ENCODE data around the gene HCRTR1. TPM values are rescaled to one million over a fixed set of nuclear protein-coding genes. Genes with fewer than 3 reads are reported as not detected.

Gene HCRTR1
- polyA plus RNA-seq, 1 donor, result 0.23 TPM

DNA sequence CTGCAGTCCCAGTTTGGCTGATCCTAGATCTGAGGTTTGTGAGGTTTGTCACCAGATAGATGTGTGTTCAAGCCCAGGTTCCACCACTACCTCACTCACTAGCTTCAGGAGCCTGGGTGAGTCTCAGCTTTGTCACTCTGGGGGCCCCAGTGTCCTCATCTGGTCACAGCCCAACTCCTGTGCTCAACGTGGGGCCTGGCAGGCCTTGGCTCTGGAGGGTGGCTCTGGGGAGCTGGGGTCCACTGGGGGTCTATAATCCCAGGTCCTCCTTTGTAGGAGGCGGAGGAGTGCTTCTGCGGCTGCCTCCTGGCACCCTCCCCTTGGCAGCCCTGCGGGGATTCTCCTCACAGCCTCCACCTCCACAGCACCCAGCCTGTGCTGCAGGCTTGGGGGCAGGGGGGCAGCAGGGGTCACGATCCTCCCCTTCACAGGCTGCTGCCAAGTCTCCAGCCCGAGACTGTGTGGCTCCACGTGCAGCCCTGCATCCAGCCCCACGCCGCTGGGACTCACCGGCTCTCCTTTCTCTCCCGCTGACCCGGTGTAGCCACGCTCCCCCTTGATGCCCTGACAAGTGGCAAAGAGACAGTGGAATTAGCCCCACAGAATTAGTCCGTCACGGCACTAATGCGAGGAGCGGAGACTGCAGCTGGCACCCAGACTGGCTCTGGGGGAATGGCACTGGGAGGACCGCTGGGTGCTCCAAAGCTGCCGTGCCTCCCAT lies 49.7 kb downstream of the HCRTR1 start:
- DNase-seq, result no peak

DNA sequence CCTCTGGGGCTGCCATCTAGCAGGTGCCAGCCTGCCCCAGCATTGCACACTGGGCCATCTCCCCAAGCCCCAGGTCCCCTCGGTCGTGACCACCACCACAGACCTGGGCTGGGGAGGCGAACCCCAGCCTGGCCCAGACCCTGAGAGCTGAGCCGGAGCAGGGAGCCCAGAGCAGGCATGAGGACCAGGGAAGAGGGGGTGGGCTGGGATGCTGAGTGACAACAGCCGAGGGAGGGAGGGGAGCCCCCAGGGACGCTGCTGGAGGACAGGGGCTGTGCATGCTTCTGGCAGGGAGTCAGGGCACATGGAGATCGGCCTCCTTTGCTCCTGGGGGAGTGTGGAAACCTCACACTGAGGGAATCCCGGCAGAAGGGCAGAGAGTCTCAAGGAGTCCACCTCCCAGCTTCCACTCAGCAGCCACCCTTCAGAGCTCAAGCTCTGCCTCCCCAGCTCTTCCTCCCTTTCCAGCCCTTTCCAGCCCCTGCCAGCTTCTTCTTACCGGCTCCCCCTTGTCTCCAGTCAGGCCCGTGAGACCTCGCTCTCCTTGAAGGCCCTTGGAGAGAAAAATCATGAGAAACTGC lies 50.9 kb downstream of the HCRTR1 start:
- DNase-seq, result no peak

DNA sequence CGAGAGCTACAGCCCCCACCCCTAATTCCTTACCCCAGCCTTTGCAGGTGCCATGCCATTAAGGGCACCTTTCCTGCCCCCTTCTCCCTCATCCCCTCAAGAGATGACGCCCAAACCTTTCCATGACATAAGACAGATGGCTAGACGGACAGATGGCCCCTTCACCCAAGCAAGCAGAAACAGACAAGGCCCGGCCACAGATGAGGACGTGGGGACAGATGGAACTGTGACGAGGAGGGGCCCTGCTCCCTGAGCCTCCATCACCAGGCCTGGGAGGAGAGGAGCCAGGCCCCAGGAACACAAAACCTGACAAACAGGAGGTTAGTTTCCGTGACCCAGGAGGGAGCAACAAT lies 51.9 kb downstream of the HCRTR1 start:
- DNase-seq, result no peak

DNA sequence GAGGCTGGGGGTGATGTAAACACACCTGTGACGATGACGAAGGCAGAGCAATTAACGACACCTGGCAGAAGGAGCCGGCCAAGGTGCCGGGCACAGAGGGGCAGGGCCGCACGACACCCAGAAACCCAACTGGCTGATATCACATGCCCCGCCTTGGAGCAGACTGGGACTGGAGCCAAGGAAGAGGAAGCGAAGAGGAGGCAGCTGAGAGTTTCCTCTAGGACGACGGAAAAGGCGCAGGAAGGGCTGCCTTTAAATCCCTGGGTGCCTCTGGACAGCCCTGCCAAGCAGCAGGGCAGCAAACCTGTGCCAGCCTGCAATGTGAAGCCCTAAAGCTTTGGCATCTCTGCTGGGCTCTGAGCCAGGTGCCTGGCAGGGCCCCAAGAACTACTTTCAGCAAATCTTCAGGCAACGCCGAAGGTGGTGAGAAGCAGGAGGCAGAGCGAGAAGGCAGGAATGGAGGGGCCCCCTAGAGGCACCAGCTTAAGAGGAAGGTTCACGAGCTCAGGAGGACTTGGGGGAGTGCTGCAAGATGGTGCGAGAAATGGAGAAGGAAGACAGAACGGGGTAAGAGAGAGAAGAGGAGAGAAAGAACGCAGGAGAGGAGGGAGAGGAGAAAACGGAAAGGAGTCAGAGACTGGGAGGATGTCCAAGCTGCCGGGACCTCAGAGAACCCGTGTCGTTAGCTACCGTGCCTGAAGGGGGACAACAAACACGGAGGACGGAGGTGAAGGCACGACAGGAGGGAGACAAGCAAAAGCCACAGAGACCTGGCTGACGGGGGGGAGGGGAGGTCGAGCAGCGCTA lies 52.5 kb downstream of the HCRTR1 start:
- peak; percentile 65 for DNase-seq

DNA sequence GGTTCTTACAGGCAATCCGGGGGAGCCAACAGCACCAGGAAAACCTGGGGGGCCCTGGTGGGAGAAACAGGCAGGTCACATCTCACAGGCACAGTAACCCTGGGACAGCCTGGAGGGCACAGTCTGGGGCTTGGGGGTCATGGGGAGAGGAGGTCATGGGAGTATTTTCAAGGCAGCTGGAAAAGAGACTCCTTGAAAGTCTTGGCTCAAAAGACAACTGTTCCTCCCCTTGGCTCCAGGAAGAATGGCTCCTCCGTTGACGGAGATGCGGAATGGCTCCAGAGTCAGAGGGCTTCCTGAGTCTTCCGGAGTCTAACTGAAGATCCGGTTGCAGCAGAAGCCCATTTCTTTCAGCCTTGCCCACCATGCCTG lies 53.1 kb downstream of the HCRTR1 start:
- DNase-seq, result peak; percentile 58

DNA sequence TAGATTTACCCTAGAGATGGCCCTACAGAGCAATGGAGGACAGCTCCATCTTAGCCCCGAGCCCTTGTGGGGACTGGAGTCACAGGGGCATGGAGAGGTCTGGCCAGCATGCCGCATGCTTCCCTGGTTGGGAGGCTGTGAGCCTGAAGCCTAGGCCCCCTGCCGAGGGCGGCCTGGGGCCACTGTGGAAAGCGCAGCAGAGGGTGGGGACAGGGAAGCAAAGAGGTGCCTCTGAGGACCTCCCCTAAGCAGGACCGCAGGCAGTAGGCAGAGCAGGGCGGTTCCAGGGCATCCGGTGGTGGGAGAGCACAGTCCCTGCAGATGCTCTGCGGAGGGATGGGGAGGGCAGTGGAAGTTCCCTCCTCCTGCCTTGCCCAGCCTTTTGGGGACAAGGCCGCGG lies 53.7 kb downstream of the HCRTR1 start:
- no peak for DNase-seq

DNA sequence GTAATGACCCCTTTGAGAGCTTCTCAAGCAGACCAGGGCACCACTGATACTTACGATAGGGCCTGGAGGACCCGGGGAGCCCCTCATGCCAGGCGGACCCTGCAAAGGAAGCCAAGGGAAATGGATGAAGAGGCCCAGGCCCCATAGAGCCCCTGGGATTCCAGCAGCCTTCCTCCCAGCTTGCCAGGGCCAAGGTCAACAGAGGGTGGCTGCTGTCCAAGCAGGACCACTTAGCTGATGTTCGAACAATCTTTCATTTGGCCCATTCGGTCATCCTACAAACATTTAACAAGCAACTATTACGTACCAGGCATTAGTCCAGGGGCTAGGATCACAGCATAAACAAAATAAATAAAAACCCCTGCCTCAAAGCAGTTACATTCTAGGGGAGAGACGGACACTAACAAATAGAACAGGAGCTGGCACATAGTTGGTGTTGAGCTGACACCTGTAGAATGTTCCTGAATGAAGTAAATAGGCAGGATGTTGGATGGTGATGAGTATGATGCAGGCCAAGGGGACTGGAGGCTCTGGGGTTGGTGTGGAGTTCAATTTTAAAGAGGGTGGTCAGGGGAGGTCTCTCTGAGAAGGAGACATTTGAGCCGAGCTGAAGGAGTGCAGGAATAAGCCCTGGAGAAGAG lies 54.2 kb downstream of the HCRTR1 start:
- no peak for DNase-seq

DNA sequence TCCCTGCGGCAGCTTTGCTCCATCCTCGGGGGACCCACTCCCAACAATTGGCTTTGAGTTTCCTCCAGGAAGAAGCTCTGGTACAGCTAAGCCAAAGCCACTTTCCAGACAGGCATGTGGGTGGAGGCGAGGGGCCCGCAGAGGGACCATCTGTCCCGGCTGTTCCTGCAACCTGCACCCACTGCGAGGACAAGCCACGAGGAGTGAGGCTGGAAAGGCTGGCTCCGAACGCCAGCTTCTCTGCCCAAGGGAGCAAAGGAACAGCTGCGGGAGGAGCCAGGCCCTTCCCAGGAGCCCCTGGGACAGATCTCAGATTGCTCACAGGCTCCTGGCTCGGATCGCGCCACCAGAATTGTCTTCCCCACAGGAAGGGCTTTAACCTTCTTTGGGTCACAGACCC lies 55.5 kb downstream of the HCRTR1 start:
- peak; percentile 33 for DNase-seq

DNA sequence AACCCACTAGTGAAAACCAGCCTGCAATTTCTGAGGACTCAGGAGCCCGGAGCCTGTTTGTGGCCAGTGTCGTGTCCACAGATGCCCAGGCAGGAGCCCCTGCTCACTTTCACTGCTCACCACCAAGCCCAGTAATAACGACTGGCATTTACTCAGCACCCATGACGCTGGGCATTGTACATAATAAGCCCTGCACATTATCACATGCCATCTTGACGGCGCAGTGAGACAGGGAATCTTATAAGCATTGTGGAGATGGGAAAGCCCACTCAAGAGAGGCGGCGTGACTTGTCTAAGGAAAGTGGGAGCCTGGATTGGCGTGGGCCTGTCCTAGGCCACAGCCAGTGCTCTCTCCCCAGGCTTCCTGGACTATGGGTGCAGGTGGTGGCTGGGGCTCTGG lies 55.9 kb downstream of the HCRTR1 start:
- no peak for DNase-seq

DNA sequence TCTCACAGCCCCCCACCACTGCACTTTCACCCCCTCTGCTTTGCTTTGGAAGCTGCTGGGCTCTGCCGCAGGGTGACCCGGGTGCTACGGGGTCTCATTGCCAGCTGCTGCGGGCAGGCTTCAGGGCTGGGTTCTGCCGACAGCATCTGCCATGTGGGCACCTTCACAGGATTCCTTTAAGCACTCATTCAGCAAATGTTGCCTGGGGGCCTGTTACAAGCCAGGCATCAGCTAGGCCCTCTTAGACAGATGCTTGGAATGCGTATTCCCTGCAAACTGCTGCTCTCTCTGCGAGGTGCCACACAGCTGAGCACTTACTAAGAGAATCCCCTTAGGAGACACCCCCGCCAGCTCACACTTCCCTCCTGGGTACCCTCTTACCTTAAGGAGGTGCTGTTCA lies 57.1 kb downstream of the HCRTR1 start:
- DNase-seq, result no peak

DNA sequence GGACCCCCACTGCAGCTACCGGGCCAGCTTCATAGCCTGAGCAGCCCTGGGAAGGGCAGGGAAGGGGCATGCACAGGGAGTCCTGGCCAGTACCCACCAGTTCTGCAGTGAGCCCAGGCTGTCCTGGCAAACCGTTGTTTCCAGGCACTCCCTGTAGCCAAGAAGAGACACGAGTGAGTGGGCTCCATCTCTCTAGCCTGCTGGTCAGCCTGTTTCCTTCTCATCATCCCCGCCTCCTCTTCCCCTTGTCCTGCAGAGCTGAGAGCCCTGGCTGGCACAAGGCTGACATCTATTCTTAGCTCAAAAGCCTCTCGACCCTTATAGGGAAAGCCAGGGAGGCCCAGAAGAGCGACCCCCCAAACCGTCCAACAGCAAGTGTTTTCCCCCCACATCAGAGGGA lies 57.7 kb downstream of the HCRTR1 start:
- DNase-seq, result no peak

DNA sequence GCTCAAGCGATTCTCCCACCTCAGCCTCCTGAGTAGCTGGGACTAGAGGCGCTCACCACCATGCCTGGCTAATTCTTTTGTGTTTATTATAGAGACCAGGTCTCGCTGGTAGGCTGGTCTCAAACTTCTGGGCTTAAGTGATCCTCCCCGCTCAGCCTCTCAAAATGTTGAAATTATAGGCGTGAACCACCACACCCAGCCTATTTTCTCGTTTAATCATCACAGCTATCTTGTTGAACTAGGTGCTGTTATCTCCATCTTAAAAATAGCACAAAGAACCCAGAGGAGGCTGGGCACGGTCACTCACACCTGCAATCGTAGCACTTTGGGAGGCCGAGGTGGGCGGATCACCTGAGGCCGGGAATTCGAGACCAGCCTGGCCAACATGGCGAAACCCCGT lies 58.3 kb downstream of the HCRTR1 start:
- no peak for DNase-seq

Other genes with a start within 250 kb of the HCRTR1 start
- gene FABP3, start 244.6 kb upstream of the HCRTR1 start, polyA plus RNA-seq (ENCODE audit: insufficient read length), result 134 TPM
- gene SERINC2, start 204.5 kb upstream of the HCRTR1 start, polyA plus RNA-seq (ENCODE audit: insufficient read length), result 45.1 TPM
- 29.9 TPM for gene TINAGL1, start 41.2 kb upstream of the HCRTR1 start, polyA plus RNA-seq (ENCODE audit: insufficient read length)
- 38.3 TPM for gene PEF1, start 27.2 kb downstream of the HCRTR1 start, polyA plus RNA-seq (ENCODE audit: insufficient read length)
- gene COL16A1, start 86.3 kb downstream of the HCRTR1 start, polyA plus RNA-seq (ENCODE audit: insufficient read length), result 121 TPM
- 17.6 TPM for gene ADGRB2, start 146.7 kb downstream of the HCRTR1 start, polyA plus RNA-seq (ENCODE audit: insufficient read length)
- 0.52 TPM for gene SPOCD1, start 198.3 kb downstream of the HCRTR1 start, polyA plus RNA-seq (ENCODE audit: insufficient read length)

All from hindlimb muscle (tissue), 1 donor.